Stimulated activated CD8-positive, alpha-beta memory T cell treated with anti-CD3 and anti-CD28 coated beads, Interleukin-7, amount 100 ng/mL, for 1 hour (primary cell): ENCODE measurements around the gene CASZ1.

Experiments
- DNase-seq, 2 donors: peaks; one replicate each; pipeline ENCODE4 v3.0.0-alpha.2; 2020; ENCODE audit warnings: low read depth in 2 of 2

The CASZ1 gene

GRCh38 chr1:10599194-10599861, 197.1 kb downstream of the CASZ1 start:
- DNase-seq: no peak

- no peak for DNase-seq
These were observed 198.1 kb downstream of the CASZ1 start for GRCh38 chr1:10598389-10598702.

- no peak for DNase-seq
These were observed 198.7 kb downstream of the CASZ1 start for GRCh38 chr1:10597492-10598388.

- no peak for DNase-seq
These were observed 199.7 kb downstream of the CASZ1 start for GRCh38 chr1:10596780-10597179.

GRCh38 chr1:10594595-10595223, 201.7 kb downstream of the CASZ1 start:
- DNase-seq: no peak

- no peak for DNase-seq
These were observed 202.7 kb downstream of the CASZ1 start for GRCh38 chr1:10593750-10594149.

GRCh38 chr1:10592373-10592772, 204.1 kb downstream of the CASZ1 start:
- no peak for DNase-seq

GRCh38 chr1:10591010-10591409, 205.4 kb downstream of the CASZ1 start:
- no peak for DNase-seq

- DNase-seq: no peak
These were observed 207.4 kb downstream of the CASZ1 start for GRCh38 chr1:10589074-10589473.

- DNase-seq: no peak
These were observed 207.8 kb downstream of the CASZ1 start for GRCh38 chr1:10588640-10589039.
